K562 (cell line): Measurements from ENCODE around the gene MRPS5. TPM values are rescaled to one million over a fixed set of nuclear protein-coding genes. Genes with fewer than 3 reads are reported as not detected.

Source experiments
- BRCA1 ChIP-seq, 2 experiments: fragments of 450-650 bp in 1 of 2; sonication (generic) in 1 of 2; formaldehyde crosslinking in 1 of 2; IDR thresholded peaks; 2 replicates each; pipeline versions ENCODE4 v1.5.0 to v1.6.1; 2017 to 2020; ENCODE audit warnings: mild to moderate bottlenecking in 1 of 2, missing genetic modification reagents in 1 of 2
- CAMTA2 ChIP-seq: fragments of 250-450 bp; sonication (Bioruptor Pico); conservative IDR thresholded peaks from 2 replicates; pipeline ENCODE4 v1.5.1; 2022
- CBFA2T2 ChIP-seq: fragments of 450-650 bp; conservative IDR thresholded peaks from 2 replicates; pipeline ENCODE4 v1.6.1; 2017; ENCODE audit warnings: mild to moderate bottlenecking
- DIDO1 ChIP-seq: fragments of 450-650 bp; IDR thresholded peaks from 2 replicates; pipeline ENCODE4 v1.6.1; 2016; ENCODE audit warnings: low read depth, missing biosample characterization, missing genetic modification characterization
- EGR1 ChIP-seq: fragments of 450-650 bp; conservative IDR thresholded peaks from 2 replicates; pipeline ENCODE4 v1.6.1; 2017; ENCODE audit warnings: mild to moderate bottlenecking
- ETV6 ChIP-seq, 3 experiments: fragments of 150-350 bp in 1 of 3; sonication (generic) in 1 of 3; formaldehyde crosslinking in 1 of 3; IDR thresholded peaks; 2 replicates each; pipeline versions ENCODE4 v1.6.1 to v1.8.0; 2014 to 2022; ENCODE audit warnings: borderline replicate concordance in 2 of 3, low read depth in 2 of 3, antibody characterized with exemption in 1 of 3, low read length in 1 of 3, mild to moderate bottlenecking in 1 of 3, missing genetic modification reagents in 1 of 3
- FOS ChIP-seq: IDR thresholded peaks from 3 replicates; pipeline ENCODE4 v1.6.1; 2011; ENCODE audit not compliant: insufficient read length; ENCODE audit errors: extremely low read depth
- GABPA ChIP-seq: fragments of 200-800 bp; sonication (Bioruptor generic); conservative IDR thresholded peaks from 2 replicates; pipeline ENCODE4 v1.6.1; 2016; ENCODE audit warnings: low read depth, missing genetic modification characterization, missing compliant biosample characterization
- HLTF ChIP-seq: fragments of 450-650 bp; IDR thresholded peaks from 2 replicates; pipeline ENCODE4 v1.6.1; 2016
- HMGN3 ChIP-seq: IDR thresholded peaks from 2 replicates; pipeline ENCODE4 v1.6.1; 2011; ENCODE audit warnings: borderline replicate concordance, low read depth, mild to moderate bottlenecking, mixed read lengths, low read length; ENCODE audit not compliant: insufficient read length; ENCODE audit errors: extremely low read depth
- JUN ChIP-seq, 2 experiments: sonication (generic) in 1 of 2; formaldehyde crosslinking in 1 of 2; IDR thresholded peaks; 2 replicates each; pipeline versions ENCODE4 v1.6.1 to v1.8.0; 2012 to 2022; ENCODE audit warnings: borderline replicate concordance in 2 of 2, mild to moderate bottlenecking in 2 of 2, improper control_type of control experiment in 1 of 2, low read depth in 1 of 2, low read length in 1 of 2, missing genetic modification reagents in 1 of 2
- KAT8 ChIP-seq: fragments of 450-650 bp; IDR thresholded peaks from 2 replicates; pipeline ENCODE4 v1.6.1; 2016; ENCODE audit warnings: low read depth, mild to moderate bottlenecking
- KDM5B ChIP-seq: fragments of 200-600 bp; sonication (generic); IDR thresholded peaks from 2 replicates; pipeline ENCODE4 v1.6.1; 2012; ENCODE audit warnings: low read depth, mild to moderate bottlenecking, moderate library complexity, low read length, control low read depth, inconsistent platforms; ENCODE audit not compliant: insufficient replicate concordance
- MXI1 ChIP-seq: IDR thresholded peaks from 2 replicates; pipeline ENCODE4 v1.6.1; 2011; ENCODE audit warnings: low read depth, mild to moderate bottlenecking, improper control_type of control experiment, low read length
- NEUROD1 ChIP-seq: fragments of 150-350 bp; IDR thresholded peaks from 2 replicates; pipeline ENCODE4 v1.6.1; 2014; ENCODE audit warnings: borderline replicate concordance, low read length, low read depth; ENCODE audit not compliant: partially characterized antibody
- NR2C1 ChIP-seq, 2 experiments: fragments of 450-650 bp; IDR thresholded peaks; 2 replicates each; pipeline ENCODE4 v1.6.1; 2017; ENCODE audit warnings: mild to moderate bottlenecking in 2 of 2, antibody characterized with exemption in 1 of 2, inconsistent platforms in 1 of 2, missing compliant biosample characterization in 1 of 2, missing genetic modification characterization in 1 of 2
- POLR2AphosphoS5 ChIP-seq: IDR thresholded peaks from 2 replicates; pipeline ENCODE4 v1.6.1; 2011; ENCODE audit warnings: mild to moderate bottlenecking, low read depth, low read length, moderate library complexity; ENCODE audit not compliant: control insufficient read depth, insufficient read depth
- SIN3B ChIP-seq: fragments of 450-650 bp; IDR thresholded peaks from 2 replicates; pipeline ENCODE4 v1.6.1; 2017; ENCODE audit warnings: low read depth, mild to moderate bottlenecking, moderate library complexity
- SIRT6 ChIP-seq: IDR thresholded peaks from one replicate; pipeline ENCODE4 v1.6.1; 2012; ENCODE audit warnings: low read depth, mild to moderate bottlenecking, control low read depth, inconsistent platforms, low read length, moderate library complexity
- SMC3 ChIP-seq: conservative IDR thresholded peaks from 2 replicates; pipeline ENCODE4 v1.6.1; 2011; ENCODE audit warnings: low read depth, low read length, improper control_type of control experiment; ENCODE audit not compliant: insufficient read depth
- TBP ChIP-seq: optimal IDR thresholded peaks from 2 replicates; pipeline ENCODE3; 2011; ENCODE audit warnings: low read depth, low read length, improper control_type of control experiment
- TEAD1 ChIP-seq, 2 experiments: fragments of 450-650 bp in 1 of 2; sonication (generic) in 1 of 2; formaldehyde crosslinking; IDR thresholded peaks; 2 replicates each; pipeline versions ENCODE4 v1.4.0 to v1.8.0; 2020 to 2022; ENCODE audit warnings: mild to moderate bottlenecking in 2 of 2, missing genetic modification reagents in 1 of 2
- U2AF1 ChIP-seq: fragments of 200-400 bp; formaldehyde crosslinking; optimal IDR thresholded peaks from 2 replicates; pipeline ENCODE3; 2017; ENCODE audit warnings: mild to moderate bottlenecking, low read depth, low read length, moderate library complexity
- ZNF174 ChIP-seq: fragments of 250-450 bp; sonication (Bioruptor Pico); IDR thresholded peaks from 2 replicates; pipeline ENCODE4 v1.4.0; 2020; ENCODE audit warnings: mild to moderate bottlenecking
- polyA plus RNA-seq, 8 experiments: library from polyadenylated mRNA; depleted of rRNA in 4 of 8; stranded (reverse) in 5 of 8; unstranded in 3 of 8; fragments of >200 nt; fragmentation: Nextera tagmentation in 2 of 8; fragmentation: Illumina TruSeq in 1 of 8; extraction: Ambion mirVana in 2 of 8; extraction: Trizol in 1 of 8; gene quantifications; 2 replicates each; pipeline versions ENCODE4 v1.2.1 to v1.2.3, GENCODE V29; 2011 to 2014; ENCODE audit warnings: inconsistent platforms in 1 of 8, missing spikeins in 1 of 8
- total RNA-seq, 7 experiments: library from RNA; depleted of rRNA in 6 of 7; stranded (reverse); fragments of >200 nt in 6 of 7; fragmentation: Illumina TruSeq in 2 of 7; extraction: Trizol in 2 of 7; gene quantifications; 2 replicates each; pipeline versions ENCODE4 v1.2.1 to v1.2.3, GENCODE V29; 2011 to 2021; ENCODE audit warnings: low replicate concordance in 1 of 7
- TF ChIP-seq, protein P1 (sequence below), 3 experiments: IDR thresholded peaks in 2 of 3; conservative IDR thresholded peaks in 1 of 3; 2 replicates each; pipeline ENCODE4 v1.5.1; 2011 to 2012; ENCODE audit warnings: low read length in 3 of 3, mild to moderate bottlenecking in 3 of 3, control low read depth in 2 of 3, improper control_type of control experiment in 1 of 3, inconsistent platforms in 1 of 3, low read depth in 1 of 3, mixed read lengths in 1 of 3, moderate library complexity in 1 of 3; ENCODE audit not compliant: insufficient read depth in 2 of 3

Gene MRPS5
- total and polyA plus RNA-seq, 9 of the 15 experiments (the other 6 are each of a cell fraction or from before 2014, with no cell fraction given): 85.0 to 162 (median 118) TPM

DNA sequence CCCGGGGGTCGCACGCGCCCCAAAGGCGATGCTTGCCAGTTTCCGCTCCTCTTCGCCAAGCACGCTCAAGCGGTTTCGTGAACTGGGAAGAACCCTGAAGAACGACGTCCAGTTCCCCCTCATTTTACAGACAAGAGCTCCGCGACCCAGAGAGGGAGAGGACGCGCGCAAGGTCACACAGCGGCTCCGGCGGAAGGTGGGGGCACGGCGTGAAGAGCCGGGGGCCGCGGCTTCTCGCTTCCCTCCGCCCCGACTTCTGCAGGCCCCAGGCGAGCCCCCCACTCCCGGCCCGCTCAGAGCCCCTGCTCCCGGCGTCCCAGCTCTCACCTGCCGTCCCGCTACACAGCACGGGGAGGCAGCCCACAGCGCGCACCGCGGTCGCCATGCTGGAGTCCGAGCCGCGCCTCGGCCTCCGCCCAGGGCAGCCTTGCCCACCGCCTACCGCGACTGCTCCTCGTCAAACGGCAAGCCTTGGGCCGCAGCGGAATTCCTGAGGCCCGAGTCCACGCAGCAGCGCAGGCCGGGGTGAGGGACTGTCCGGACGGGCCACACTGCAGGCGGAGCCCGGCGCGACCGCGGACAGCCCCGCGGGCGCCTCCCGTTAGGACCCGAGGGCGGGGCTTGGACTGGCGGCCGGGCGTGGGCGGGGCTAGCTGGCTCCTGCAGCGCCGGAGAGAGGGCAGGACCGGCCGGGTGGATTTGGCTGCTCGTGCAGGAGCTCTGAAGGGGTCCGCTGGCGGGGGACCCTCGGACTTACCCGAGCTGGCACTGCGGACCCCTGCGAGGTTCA lies at the start of gene MRPS5 (continued):
- TF ChIP-seq TEAD1 (CRISPR knock-in tag; IDR thresholded peaks at IDR 0.05) (peak in 1 of 2 experiments; percentile 68; a peak in 1 of 4 replicates), HLTF (peak; percentile 13; the same call in 1 of the 2 replicates), ZNF174 (CRISPR knock-in tag) (no peak), SMC3 (0 out of 2 replicates have a peak, but pooled peaks have one; percentile 3), ETV6 (IDR thresholded peaks at IDR 0.05; ENCODE audit: borderline replicate concordance in 1 of 2, low read depth in 2 of 2, low read length in 1 of 2) (no peak), ETV6 (CRISPR knock-in tag; IDR thresholded peaks at IDR 0.05; ENCODE audit: borderline replicate concordance) (no peak), CBFA2T2 (no peak), MXI1 (0 out of 2 replicates have a peak, but pooled peaks have one; percentile 20), U2AF1 (peak; percentile 98), POLR2AphosphoS5 (peak; percentile 62), EGR1 (peak; percentile 69), KAT8 (no peak), SIN3B (peak; percentile 66), GABPA (tag) (0 out of 2 replicates have a peak, but pooled peaks have one; percentile 30), SIRT6 (no peak), JUN (IDR thresholded peaks at IDR 0.05; ENCODE audit: borderline replicate concordance, low read depth, low read length) (no peak), JUN (CRISPR knock-in tag; IDR thresholded peaks at IDR 0.05; ENCODE audit: borderline replicate concordance) (peak; percentile 43; the same call in 1 of the 2 replicates), KDM5B (peak; percentile 83), TBP (peak; percentile 77), NR2C1 (IDR thresholded peaks at IDR 0.05) (no peak), NR2C1 (tag; IDR thresholded peaks at IDR 0.05) (no peak), FOS (no peak), DIDO1 (tag) (peak; percentile 27; the same call in 1 of the 2 replicates), BRCA1 (IDR thresholded peaks at IDR 0.05) (no peak), BRCA1 (CRISPR knock-in tag; IDR thresholded peaks at IDR 0.05) (no peak), CAMTA2 (CRISPR knock-in tag) (peak; percentile 24; the same call in 1 of the 2 replicates), HMGN3 (peak; percentile 86), NEUROD1 (peak; percentile 80)
- TF ChIP-seq, protein P1, sequence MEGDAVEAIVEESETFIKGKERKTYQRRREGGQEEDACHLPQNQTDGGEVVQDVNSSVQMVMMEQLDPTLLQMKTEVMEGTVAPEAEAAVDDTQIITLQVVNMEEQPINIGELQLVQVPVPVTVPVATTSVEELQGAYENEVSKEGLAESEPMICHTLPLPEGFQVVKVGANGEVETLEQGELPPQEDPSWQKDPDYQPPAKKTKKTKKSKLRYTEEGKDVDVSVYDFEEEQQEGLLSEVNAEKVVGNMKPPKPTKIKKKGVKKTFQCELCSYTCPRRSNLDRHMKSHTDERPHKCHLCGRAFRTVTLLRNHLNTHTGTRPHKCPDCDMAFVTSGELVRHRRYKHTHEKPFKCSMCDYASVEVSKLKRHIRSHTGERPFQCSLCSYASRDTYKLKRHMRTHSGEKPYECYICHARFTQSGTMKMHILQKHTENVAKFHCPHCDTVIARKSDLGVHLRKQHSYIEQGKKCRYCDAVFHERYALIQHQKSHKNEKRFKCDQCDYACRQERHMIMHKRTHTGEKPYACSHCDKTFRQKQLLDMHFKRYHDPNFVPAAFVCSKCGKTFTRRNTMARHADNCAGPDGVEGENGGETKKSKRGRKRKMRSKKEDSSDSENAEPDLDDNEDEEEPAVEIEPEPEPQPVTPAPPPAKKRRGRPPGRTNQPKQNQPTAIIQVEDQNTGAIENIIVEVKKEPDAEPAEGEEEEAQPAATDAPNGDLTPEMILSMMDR (IDR thresholded peaks at IDR 0.05 in 2 of 3, conservative IDR thresholded peaks at IDR 0.05 in 1 of 3; ENCODE audit: insufficient read depth in 2 of 3, low read depth in 1 of 3, low read length in 3 of 3): peak in 2 of 3 experiments; percentile 17 to 33; a peak in 3 of 6 replicates
